Measurements from ENCODE around the gene ODC1.

DNA sequence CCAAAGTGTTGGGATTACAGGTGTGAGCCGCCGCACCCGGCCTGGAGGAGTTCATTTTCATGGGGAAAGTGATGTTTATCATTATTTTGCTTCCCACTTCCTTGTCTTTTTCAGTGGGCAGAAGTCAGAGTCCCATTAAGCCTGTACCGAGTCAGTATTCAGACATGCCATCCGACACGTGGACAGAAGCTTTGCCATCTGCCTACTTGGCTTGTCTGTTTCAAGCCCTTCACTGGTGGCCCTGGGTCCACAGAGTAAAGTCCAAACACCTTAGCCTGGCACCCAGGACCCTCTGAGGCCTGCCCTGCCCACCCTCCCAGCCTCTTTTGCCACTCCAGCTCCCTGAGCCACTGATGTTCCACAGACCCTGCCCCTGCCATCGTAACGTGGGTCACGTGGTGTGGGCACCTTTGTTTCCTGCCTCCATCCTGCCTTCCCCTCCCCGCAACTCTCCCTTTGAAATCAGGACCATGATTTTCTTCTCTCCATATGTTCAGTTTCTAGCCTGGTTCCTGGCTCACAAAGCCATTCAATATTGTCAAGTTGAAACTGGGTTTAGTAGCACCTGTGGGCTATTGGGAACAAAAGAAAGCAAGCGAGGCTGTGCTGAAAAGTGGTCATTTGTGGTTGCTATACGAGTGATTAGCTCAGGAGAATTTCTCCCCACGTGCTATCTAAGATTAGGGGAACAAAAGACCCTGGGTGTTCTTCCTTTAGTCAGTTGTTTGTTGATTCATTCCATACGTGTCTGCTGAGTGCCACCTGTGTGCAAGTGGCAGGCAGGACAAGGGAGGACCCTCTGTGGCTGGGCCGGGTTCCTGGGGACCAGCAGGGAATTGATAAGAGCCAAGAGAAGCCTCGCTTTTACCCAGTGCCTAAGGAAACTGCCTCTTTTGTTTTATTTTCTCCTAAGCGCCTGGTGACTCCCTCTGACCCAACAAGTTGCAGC is 5.1 kb upstream of the ODC1 start:
- TF ChIP-seq, protein P1, sequence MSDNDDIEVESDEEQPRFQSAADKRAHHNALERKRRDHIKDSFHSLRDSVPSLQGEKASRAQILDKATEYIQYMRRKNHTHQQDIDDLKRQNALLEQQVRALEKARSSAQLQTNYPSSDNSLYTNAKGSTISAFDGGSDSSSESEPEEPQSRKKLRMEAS (IDR thresholded peaks at IDR 0.05): no peak
- TF ChIP-seq CEBPB (IDR thresholded peaks at IDR 0.05) (no peak), EP300 (IDR thresholded peaks at IDR 0.05; ENCODE audit: borderline replicate concordance) (no peak), ZBTB7A (IDR thresholded peaks at IDR 0.05; ENCODE audit: low read depth) (no peak), YY1 (IDR thresholded peaks at IDR 0.05; ENCODE audit: low read depth) (no peak), TCF12 (IDR thresholded peaks at IDR 0.05; ENCODE audit: low read depth) (no peak), EGR1 (IDR thresholded peaks at IDR 0.05) (no peak), REST (IDR thresholded peaks at IDR 0.05; ENCODE audit: low read depth) (no peak), CREB1 (IDR thresholded peaks at IDR 0.05; ENCODE audit: low read depth) (no peak), RAD21 (IDR thresholded peaks at IDR 0.05; ENCODE audit: low read depth) (no peak), TAF1 (IDR thresholded peaks at IDR 0.05; ENCODE audit: low read depth) (no peak)
- TF ChIP-seq, protein P2, sequence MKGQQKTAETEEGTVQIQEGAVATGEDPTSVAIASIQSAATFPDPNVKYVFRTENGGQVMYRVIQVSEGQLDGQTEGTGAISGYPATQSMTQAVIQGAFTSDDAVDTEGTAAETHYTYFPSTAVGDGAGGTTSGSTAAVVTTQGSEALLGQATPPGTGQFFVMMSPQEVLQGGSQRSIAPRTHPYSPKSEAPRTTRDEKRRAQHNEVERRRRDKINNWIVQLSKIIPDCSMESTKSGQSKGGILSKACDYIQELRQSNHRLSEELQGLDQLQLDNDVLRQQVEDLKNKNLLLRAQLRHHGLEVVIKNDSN (IDR thresholded peaks at IDR 0.05): no peak

Data from Ishikawa (cell line).